HG03045 (cell line): Measurements from ENCODE around the gene TBCB.
"Not testable (repeated sequence)": the region's sequence is repeated elsewhere in the genome, so short reads cannot be mapped to it uniquely, and the experiment has no call there.

ENCODE experiments used
- ATAC-seq: cut with Tn5 transposase; IDR thresholded peaks from one replicate; pipeline ENCODE4 v1.9.1; 2021; ENCODE audit warnings: mild to moderate bottlenecking, moderate library complexity; ENCODE audit not compliant: unreplicated experiment

TBCB gene

GRCh38 chr19:36115453-36116343 is at the start of gene TBCB:
Gene TBCB, plus strand, starts transcription at chr19:36115468. Its CDS starts 93 bp downstream, at chr19:36115561.
- ATAC-seq = peak; percentile 22

GRCh38 chr19:36067681-36068080 is 47.6 kb upstream of the TBCB start:
- no peak for ATAC-seq

- not testable (repeated sequence) for ATAC-seq
Observed at GRCh38 chr19:36068810-36069499, 46.3 kb upstream of the TBCB start.

GRCh38 chr19:36072081-36072480 is 43.2 kb upstream of the TBCB start:
- ATAC-seq = no peak

- no peak for ATAC-seq
Observed at GRCh38 chr19:36073121-36073876, 42.0 kb upstream of the TBCB start.

- no peak for ATAC-seq
Observed at GRCh38 chr19:36079389-36079945, 35.8 kb upstream of the TBCB start.

GRCh38 chr19:36081385-36081784 is 33.9 kb upstream of the TBCB start:
- ATAC-seq = no peak

- no peak for ATAC-seq
Observed at GRCh38 chr19:36081894-36082293, 33.4 kb upstream of the TBCB start.

GRCh38 chr19:36082916-36083315 is 32.4 kb upstream of the TBCB start:
- no peak for ATAC-seq

GRCh38 chr19:36084231-36085009 is 30.8 kb upstream of the TBCB start:
- no peak for ATAC-seq

GRCh38 chr19:36086326-36086725 is 28.9 kb upstream of the TBCB start:
- no peak for ATAC-seq

GRCh38 chr19:36089847-36090246 is 25.4 kb upstream of the TBCB start:
- no peak for ATAC-seq

- no peak for ATAC-seq
Observed at GRCh38 chr19:36090910-36091695, 24.2 kb upstream of the TBCB start.

- no peak for ATAC-seq
Observed at GRCh38 chr19:36092566-36092965, 22.7 kb upstream of the TBCB start.

- no peak for ATAC-seq
Observed at GRCh38 chr19:36093146-36093662, 22.1 kb upstream of the TBCB start.

- ATAC-seq = no peak
Observed at GRCh38 chr19:36093687-36094086, 21.6 kb upstream of the TBCB start.

- ATAC-seq = no peak
Observed at GRCh38 chr19:36097036-36097435, 18.2 kb upstream of the TBCB start.

- ATAC-seq = no peak
Observed at GRCh38 chr19:36099166-36099785, 16.0 kb upstream of the TBCB start.

GRCh38 chr19:36100476-36100875 is 14.8 kb upstream of the TBCB start:
- no peak for ATAC-seq
